HL-60/S4 treated with phorbol 12-myristate 13-acetate at 8.2 ng/mL for 4 days and 3 days (cell line): ENCODE data around the gene EHD4.

Experiments used
- in situ Hi-C: fragments of 300-500 bp; cut with MboI; formaldehyde crosslinking; loops from 2 replicates; pipeline ENCODE4 v1.15.0; 2022; ENCODE audit warnings: low sequenced_read_pairs

Gene EHD4

DNA sequence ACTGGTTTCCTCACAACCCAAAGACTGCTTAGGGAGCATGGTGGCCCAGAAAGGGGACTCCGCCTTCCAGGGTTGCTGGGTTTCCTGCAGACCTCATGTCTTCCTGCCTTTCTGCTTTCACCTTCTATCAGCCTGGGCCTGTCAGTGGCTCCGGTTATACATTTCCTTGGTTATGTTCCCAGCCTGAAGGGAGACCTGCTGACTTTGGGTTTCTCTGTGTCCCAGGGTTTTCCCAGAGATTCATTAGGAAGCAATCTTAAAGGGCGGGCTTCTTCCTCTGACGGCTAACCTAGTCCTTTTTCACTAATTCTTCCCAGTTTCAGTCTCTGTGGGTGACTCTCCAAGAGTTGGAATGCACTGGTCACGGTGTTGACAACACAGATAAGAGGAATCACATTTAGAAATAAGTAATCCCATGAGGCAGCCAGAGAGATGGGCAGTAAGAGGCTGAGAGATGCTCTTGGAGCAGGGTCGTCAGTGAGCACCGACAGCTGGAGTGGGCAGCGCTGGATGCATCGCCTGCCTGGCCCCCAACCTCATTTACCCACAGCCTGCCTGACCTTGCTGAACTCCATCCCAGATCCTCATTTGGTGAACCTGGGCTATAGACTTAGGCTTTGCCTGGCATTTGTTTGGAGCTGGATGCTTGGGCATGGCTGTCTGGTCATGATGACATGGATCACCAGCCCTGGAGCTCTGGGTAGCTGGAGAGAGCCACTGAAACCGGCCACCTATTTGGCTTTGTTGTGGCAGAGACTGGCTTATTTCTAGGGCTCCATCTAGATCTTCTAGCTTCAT lies 10.0 kb upstream of the EHD4 start:
- in situ Hi-C loops, result loop anchor here (25.0 kb wide), 1 partner anchor 155 kb away; no protein-coding TSS in a partner anchor

DNA sequence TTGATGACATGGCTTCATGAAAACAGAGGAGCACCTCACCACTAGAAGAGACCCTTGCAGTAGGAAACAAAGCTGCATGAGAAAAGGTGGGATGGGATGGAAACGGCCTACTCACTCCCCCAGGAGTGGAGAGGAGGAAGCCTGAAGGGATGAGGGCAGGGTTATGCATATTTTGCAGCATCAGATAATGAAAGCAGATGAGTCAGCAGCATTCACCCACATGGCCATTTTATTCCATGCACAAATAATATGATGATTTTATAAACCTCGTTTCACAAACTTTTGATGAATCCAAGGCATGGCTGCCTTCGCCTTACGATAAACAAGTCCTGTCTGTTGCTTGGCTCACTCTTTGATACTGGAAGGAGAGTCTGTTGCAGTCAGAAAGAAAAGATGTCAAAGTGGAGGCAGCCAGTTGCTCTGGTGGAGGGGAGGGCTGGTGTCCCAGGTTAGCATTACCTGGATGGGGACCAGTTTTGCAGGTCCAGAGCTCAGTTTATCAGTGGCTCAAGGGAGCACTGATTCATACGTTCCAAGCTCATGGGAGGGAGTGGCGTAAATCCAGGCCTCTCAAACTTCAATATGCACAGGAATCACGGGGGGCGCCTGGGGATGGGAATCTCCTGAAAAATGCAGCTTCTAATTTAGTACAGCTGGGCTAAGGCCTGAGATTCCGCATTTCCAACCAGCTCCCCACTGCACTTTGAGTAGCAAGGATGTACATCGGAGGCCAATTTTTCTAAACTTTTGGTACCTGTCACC lies 9.2 kb upstream of the EHD4 start:
- in situ Hi-C loops, result loop anchor here (25.0 kb wide), 1 partner anchor 156 kb away; no protein-coding TSS in a partner anchor

DNA sequence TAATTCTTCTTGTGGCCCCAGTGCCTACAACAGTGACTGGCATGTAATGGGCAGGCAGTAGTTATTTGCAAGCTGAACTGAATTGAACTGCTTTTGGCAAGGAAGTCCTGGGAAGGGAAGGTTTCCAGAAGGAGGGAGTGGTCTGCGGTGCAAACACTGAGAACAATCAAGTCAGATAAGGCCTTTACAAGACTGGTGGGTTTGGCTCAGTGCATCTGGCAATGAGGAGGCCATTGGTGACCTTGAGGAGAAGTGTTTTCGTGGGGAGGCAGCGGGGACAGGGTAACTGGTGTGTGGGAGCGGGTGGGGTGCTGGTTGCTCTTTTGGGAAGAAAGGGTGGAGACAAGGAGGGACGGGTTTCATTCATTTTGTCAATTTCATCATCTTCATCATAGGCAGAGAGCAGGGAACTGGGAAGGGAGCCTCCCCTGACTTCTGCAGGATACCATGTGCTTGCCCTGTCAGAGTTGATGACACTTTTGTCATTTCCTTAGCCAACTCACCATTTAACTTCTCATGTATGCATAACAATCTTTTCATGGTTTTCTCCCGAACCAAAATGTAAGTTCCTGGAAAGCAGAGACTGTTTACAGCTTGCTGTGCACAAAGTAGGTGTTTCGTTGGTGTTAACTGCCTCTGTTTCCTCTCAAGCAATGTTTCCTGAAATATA lies 8.4 kb upstream of the EHD4 start:
- in situ Hi-C loops, result loop anchor here (25.0 kb wide), 1 partner anchor 157 kb away; no protein-coding TSS in a partner anchor

DNA sequence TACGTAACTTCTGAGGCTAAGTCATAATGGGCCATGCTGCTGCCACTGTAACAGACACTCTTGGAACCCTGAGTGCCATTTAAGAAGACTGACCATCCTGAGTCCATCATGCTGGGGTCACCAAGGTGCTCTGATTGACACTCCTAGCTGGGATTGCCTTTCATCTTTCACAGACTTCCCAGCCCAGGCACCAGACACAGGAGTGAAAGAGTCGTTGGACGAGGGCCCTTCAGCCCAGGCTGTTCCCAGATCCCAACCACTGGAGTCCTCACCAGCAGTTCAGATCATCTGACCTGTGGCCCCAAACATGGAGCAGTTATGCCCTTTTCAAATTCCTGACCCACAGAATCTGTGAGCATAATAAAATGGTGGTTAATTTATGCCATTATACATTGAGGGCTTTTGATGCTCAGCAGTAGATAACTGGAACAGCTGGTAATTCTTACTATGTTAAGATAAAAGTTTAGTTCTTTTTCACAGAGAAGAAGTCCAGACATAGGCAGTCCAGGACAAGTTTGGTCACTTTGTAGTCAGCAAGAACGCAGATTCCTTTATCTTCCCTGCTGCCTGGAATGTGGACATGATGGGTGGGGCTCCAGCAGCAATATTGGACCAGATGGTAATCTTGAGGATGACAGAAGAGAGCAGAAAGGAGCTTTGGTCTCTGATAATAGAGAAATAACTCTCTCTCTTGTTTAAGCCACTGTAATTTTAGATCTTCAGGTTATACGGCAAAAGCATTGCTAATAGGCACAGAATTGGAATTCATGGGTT lies 7.3 kb upstream of the EHD4 start:
- in situ Hi-C loops, result loop anchor here (25.0 kb wide), 1 partner anchor 158 kb away; no protein-coding TSS in a partner anchor

DNA sequence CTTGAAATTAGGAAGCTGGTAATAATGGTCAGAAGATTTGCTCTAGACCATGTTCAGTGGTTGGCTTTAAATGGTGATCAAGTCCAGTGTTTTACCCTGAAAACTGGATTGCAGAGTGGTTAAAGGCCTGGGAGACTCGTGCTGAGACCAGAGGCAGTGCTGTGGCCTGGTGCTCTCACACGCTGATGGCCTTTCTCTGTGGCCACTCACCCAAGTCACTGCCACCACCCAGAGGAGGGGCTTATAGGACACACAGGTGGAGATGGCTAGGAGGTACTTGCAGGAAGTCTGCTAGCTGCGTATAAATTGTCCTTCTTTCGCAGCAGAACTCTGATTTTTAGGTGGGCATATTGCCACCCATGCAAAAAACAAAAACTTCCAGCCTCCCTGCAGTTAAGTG lies 6.2 kb upstream of the EHD4 start:
- in situ Hi-C loops, result loop anchor here (25.0 kb wide), 1 partner anchor 159 kb away; no protein-coding TSS in a partner anchor

DNA sequence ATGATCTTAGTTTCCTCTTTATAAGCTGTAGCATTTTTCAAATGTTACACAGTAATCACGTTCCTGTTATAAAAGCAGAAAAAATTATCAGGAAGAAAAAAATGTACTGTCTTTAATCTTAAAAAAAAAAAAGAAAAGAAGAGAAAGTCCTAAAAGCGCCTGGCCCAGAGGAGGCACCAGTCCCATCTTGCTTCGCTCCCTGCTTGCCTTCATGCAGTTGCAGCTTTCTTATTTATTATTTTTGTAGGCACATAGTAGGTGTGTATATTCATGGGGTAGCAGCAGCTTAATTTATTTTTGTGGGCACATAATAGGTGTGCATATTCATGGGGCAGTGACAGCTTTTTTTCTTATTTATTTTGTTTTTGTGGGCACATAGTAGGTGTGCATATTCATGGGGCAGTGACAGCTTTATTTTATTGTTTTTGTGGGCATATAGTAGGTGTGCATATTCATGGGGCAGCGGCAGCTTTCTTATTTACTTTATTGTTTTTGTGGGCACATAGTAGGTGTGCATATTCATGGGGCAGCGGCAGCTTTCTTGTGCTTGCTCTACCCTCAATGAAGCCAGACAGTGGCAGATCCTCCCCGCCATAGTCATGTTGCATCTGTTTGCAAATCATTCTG lies 5.5 kb upstream of the EHD4 start:
- in situ Hi-C loops, result loop anchor here (25.0 kb wide), 1 partner anchor 159 kb away; no protein-coding TSS in a partner anchor

DNA sequence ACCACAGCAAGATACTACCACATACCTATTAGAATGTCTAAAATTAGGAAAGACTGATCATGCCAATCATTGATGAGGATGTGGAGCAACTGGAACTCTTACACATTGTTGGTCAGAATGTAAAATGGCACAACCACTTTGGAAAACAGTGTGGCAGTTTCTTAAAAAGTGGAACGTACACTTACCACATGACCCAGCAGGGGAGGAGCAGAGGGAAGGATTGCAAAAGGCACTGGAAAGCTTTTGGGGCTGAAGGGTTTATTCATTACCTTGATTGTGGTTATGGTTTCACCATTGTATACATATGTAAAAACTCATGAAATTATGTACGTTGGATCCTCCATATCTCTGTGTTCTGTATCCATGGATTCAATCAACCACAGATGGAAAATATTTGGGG lies 3.3 kb upstream of the EHD4 start:
- in situ Hi-C loops, result loop anchor here (25.0 kb wide), 1 partner anchor 162 kb away; no protein-coding TSS in a partner anchor

DNA sequence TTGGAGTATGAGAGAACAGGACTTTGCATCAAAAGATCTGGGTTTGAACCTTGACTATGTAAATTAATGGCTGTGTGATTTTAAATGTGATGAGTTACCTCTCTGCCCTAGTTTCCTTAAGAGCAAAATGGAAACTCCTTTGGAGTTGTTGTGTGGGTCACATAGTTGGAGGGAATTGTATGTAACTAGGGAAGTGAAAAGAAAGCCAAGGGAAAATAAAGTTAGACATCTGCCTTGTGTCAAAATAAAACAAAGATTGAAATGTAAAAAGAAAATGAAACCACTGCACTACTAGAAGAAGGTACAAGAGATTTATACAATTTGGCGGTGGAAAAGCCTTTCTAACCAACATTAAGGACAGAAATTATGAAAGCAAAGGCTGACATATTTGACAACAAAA lies 1.7 kb upstream of the EHD4 start:
- in situ Hi-C loops, result no loop called here

DNA sequence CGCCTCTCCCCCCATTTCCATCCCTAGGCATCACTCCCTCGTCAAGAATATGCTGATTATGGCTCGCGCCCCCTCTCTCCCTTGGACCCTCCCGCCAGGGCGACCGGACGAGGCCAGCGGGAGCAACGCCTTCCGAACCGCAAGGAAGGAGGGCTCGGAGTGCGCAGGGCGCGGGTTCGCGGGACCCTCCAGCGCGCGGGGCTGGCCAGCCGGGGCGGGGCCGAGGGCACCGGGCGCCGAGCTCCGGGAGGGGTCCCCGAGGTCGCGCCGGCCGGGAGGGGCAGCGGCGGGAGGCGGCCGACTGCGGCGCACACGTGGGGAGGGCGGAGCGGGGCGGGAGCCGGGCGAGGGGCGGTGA lies 483 bp downstream of the EHD4 start:
- in situ Hi-C loops, result no loop called here

DNA sequence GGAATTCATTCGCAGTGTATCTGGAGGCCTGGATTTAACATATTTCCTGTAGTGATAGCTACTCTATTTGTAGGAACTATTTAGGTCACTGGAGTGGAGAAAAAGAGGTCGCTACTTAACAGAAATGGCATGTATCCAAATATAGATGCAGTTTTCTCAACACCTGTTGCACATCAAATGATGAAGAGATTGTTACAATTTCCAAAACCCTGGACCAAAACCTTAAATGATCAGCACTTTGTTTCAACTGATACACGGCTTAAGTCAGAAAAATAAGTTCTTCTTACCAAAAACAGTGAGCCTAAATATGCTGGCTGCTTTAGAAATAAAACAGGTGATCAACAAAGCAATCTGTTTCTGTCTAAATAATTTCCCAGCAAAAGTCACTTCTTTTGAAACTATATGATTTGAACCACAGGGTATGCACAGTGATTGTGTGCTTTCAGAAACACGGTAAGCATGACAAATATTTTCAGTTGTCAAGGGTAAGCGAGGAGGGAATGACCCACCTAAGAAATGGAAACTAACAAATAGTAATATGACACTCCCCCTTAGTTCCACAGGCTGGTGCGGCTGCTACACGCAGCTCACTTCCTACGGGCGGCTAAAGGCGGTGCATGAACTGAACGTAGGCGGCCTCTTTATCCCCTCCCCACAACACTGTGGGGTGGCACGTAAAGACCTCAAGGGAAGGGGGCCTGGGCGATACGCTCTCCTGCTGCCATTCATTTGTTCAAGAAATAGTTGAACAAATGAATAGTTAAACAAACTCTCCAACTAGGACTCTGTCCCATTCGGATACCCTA lies 1.1 kb downstream of the EHD4 start:
- in situ Hi-C loops, result no loop called here

DNA sequence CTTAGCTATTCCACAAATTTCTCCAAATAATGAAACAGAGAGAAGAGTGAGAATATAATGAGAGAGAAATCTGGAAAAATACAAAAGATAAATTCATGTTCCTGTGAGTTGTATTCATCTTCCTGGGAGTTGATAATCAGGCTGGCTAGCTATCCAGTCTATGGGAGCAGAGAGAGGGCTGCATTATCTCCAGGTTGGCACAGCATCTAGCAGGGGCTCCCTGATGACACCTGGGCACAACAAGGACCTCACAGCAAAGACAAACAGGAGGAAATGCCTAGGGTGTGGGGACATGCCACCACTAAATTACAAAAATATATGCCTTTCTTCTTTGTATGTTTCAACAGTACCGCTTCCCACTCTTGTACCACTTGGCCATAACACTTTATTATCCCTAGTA lies 1.9 kb downstream of the EHD4 start:
- in situ Hi-C loops, result no loop called here

DNA sequence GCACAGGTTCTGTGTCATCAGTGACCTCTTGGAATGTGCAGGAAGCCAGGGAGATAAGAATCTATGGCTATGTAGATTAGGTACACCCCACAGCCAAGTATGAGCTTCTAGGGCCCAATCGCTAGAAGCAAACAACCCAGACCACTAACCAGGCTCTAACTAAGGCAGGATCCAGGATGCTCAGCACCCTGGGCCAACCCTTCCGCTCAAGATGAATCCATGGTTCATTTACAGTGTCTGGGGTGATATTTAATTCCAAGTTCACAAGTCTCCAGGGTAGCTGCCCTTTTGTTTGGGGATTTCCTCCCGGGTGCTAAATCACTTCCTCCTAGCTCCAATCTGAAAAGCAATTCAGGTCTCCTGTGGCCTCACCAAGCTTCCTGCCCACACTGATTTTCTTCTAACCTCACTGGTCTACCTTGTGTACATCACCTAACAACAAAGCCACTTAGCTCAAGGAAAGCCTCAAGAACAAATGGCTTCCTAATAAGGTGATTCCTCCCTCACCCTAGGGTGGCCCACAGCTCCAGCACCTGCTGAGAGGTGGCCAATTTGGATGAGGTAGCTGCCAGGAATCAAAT lies 2.4 kb downstream of the EHD4 start:
- in situ Hi-C loops, result no loop called here

DNA sequence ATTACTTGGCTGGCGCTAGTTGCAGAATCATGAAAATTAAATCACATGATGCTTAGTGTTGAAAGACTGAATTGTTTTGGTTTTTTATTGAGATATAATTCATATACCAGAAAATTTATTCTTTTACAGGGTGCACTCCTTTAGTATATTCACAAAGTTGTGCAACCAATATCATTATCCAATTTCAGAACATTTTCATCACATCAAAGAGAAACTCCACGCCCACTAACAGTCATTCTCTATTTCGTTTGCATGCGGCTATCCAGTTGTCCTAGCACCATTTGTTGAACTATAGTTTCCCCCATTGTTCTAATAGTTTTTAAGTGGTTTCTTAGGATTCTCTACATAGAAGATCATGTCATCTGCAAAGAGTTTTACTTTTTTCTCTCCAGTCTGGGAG lies 3.7 kb downstream of the EHD4 start:
- in situ Hi-C loops, result no loop called here

DNA sequence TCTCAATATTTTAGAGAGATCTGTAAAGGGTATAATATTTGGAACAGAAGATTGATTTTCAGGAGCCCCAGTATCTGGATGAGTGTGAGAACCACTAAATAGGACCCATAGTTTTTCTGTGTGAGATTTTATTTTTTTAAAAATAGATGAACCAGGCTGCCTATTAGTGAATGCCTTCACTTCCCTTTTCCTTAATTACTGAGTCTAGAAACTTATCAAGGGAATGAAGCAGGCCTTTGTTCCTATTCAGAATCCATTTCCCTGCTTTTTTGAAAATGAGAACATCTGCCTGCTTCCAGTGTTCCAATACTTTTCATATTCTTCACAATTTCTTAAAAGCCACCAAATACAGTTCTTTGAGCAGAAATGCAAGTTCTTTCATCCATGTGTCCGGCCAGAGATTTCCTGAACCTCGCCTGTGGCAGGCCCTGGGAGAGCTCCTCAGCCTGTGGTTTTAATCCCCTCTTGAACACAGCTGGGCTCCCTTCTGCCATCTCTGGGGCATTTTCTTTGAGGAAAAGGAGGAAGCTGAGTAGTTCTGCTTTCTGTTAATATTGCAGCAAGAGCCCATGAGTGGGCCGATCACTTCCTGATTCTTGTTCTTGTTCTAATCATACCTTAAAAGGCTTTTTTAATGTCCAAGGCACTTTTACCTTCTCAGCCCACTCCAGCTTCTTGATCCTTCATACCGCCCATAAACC lies 4.7 kb downstream of the EHD4 start:
- in situ Hi-C loops, result no loop called here

DNA sequence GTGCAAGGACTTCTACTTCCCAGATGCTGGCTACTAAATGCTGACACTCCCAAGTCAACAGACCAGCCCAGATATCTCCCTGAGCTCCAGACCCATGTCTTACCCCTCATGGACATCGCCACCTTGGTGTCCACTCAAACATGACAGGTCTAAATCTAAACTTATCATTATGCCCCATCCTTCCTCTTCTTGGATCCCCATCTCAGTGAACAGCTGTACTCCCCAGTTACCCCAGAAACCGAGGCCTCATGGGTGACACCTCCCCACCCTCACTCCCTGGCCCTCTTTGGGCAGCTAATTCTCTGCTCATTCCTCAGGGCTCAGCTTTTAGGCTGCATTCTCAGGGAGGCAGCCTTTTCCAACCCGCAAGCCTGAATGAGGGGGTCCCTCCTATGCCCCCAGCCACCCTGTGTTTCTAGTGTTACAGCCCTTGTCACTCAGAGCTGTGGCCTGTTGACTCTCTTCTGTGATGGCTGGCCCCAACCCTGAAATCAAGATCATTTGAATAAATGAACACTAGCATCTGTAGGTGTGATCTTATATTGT lies 5.4 kb downstream of the EHD4 start:
- in situ Hi-C loops, result no loop called here

DNA sequence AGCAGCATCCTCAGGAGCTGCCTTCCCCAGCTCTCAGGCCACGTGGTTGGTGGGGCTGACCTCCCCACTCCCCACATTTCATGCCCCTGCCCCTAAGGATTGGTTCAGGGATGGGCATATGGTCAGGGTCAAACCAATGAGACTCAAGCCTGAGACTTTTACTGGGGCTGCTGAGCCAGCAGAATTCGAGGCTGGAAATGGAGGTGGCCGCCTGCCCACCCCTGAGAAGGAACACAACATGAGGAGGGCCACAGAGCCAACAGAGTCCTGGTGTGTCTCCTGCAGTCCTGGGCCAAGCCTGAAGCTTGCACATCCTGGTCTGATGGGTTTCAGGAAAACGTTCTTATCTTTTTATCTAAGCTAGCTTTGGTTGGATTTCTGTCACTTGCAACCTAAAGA lies 5.9 kb downstream of the EHD4 start:
- in situ Hi-C loops, result no loop called here

DNA sequence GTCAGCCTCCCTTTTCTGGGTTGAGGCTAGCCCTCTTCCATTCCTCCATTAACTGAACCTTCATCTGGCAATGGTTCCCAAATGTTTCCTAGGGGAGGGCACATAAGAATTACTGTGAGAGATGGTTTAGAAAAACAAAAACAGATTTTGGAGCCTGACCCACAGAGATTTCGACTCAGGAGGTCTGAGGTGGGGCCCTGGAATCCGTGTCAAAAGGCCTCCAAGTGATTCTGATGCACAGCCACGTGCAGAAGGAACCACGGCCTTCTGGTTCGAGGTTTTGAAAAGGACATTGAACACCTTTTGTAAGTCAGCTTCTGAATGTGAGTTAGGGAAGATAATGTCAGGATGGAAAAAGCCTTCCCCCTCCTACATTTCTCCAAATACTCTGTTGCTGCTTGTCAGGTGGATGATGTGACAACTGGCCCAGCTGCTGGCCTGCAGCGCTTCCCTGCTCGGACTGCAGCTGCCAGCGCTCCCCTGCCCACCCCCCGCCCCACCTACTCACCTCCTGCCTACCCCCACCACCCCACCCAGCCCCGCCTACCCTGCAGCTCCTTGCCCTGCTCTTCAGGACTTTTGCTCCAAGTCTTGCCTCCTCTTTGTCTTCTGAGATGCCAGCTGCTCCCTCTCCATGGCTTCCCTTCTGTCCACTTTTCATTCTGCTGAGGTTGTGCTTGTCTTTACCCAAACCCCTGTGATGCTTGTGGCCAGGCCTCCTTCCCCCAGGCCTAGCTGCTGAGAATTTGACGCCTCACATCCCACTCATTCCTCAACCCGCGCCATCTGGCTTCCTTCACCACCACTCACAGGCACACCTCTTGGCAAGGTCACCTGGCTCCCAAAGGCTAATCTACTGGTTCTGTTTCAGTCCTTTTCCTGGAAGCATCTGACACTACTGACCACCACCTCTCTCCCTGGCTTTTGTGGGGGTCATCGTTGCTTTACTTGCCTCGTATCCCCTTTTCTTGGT lies 6.6 kb downstream of the EHD4 start:
- in situ Hi-C loops, result no loop called here
